GM15510 (cell line): ENCODE results near the gene TSHZ2.

Experiments
- POLR2A ChIP-seq: IDR thresholded peaks from 3 replicates; pipeline ENCODE4 v1.6.1; 2011; ENCODE audit warnings: borderline replicate concordance; ENCODE audit not compliant: insufficient read length; ENCODE audit errors: extremely low read depth

Gene TSHZ2

DNA sequence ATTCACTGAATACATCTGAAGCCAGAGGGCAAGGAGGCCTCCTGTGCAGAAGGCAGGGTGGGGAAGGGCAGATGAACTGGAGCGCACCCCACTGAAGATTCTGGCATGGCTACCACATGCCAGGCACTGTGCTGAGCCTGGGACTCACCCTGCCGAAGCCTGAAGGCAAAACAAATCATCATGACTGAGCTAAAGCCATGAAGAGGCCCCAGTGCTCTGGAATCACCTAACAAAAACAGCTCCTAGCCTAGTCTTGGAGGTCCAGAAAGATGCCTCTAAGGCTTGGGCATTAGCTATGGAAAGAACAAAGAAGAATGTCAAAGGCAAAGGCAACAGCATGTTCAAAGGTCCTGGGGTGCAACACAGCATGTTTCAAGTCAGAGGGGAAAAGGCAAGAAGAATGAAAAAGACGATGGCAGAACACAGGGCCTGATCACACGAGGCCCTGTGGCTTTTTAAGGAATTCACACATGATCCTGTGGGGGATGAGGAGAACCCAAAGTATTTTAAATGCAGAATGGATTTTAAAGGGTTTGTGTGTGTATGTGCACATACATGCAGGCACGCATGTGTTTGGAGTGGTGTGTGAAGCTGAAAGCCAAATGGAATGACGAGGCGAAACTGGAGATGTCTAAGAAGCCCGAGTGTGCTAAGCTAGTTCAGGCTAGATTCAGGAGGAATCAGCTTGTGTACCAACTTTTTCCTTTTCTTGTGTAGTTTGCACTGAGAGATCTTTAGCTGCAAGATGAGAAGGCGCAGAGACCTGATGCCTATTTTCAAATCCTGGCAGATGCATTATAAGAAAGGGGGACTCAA is 360.1 kb downstream of the TSHZ2 start:
- no peak for TF ChIP-seq POLR2A

DNA sequence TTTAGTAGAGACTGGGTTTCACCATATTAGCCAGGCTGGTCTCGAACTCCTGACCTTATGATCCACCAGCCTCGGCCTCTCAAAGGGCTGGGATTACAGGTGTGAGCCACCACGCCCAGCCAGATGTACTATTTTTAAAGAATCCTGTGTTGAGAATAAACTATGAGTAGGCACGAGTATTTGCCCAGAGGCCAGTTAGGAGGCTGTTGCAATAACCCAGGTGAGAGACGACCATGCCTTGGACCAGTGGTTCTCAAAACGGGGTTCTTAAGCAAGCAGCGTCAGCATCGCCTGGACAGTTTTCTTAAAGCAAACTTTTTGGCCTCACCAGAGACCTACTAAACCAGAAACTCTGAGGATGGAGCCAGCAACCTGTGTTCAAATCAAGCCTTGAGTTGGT is 362.7 kb downstream of the TSHZ2 start:
- TF ChIP-seq POLR2A = no peak

GRCh38 chr20:53335555-53335954 is 363.4 kb downstream of the TSHZ2 start:
- no peak for TF ChIP-seq POLR2A

GRCh38 chr20:53336892-53337291 is 364.7 kb downstream of the TSHZ2 start:
- TF ChIP-seq POLR2A = no peak

DNA sequence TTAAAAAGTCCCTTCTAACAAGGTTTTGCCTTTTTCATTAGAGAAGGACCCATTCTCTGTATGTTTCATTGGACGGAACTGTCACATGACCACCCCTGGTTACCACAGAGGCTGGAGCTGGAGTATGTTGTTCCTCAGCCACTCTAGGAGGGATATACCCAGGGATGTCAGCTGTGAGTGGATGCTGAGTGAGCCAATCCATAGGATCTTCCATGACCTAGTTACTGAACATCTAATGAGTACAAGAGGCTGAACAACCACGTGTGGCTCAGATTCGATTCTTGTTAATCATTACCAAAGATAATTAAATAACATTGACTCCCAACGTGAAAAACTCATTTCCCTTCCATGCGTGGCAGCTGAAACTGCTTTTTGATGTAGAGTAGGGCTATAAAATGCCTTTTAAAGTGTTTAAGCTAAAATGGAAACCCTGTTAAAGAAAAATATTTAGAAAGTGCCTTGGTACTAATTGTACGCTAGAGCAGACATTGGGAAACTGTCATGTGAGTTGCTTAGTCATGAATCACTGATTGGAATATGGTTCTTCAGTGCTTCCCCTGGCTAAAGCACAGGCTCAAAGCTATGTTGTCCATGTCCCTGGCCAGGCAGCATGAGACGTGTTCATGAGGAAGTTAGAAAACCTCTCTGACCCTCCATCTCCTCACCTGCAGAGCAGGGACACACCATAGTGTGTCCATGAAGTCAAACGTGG is 365.4 kb downstream of the TSHZ2 start:
- TF ChIP-seq POLR2A = no peak

- TF ChIP-seq POLR2A = no peak
Measured at GRCh38 chr20:53338716-53339115, 366.6 kb downstream of the TSHZ2 start.

DNA sequence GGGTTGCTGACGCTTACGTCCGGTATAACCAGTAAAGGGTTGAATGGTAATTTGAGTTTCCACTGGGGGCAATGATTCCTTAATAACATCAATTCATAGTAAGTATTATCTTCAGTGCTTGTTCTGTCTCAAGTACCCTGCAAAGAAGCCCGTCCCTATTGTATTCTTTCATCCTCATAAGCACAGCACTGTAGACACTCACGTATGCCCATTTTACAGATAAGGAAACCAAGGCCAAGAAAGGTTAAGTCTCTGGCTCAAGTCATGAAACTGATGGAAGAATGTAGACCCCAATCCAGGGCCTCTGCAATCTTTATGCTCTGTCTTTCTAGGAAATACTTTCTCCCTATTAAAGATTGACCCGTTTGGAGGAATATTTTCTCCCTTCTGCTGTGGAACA is 370.3 kb downstream of the TSHZ2 start:
- TF ChIP-seq POLR2A = no peak

GRCh38 chr20:53343448-53343847 is 371.3 kb downstream of the TSHZ2 start:
- TF ChIP-seq POLR2A = no peak

GRCh38 chr20:53344891-53345290 is 372.7 kb downstream of the TSHZ2 start:
- no peak for TF ChIP-seq POLR2A

GRCh38 chr20:53345536-53346334 is 373.6 kb downstream of the TSHZ2 start:
- TF ChIP-seq POLR2A = no peak

GRCh38 chr20:53346335-53346648 is 374.1 kb downstream of the TSHZ2 start:
- TF ChIP-seq POLR2A = no peak

GRCh38 chr20:53349730-53350129 is 377.6 kb downstream of the TSHZ2 start:
- TF ChIP-seq POLR2A = no peak

GRCh38 chr20:53352727-53353440 is 380.7 kb downstream of the TSHZ2 start:
- no peak for TF ChIP-seq POLR2A

GRCh38 chr20:53354314-53354713 is 382.2 kb downstream of the TSHZ2 start:
- TF ChIP-seq POLR2A = no peak

GRCh38 chr20:53355790-53356189 is 383.6 kb downstream of the TSHZ2 start:
- TF ChIP-seq POLR2A = no peak
